DOHH2 (cell line): Measurements from ENCODE around the gene SFTPA1.

Experiments used
- CTCF ChIP-seq: fragments of 200-600 bp; sonication (generic); IDR thresholded peaks from one replicate; pipeline ENCODE4 v1.5.1; 2014; ENCODE audit warnings: antibody characterized with exemption, mild to moderate bottlenecking, low read depth, low read length; ENCODE audit not compliant: poor library complexity, severe bottlenecking
- EZH2phosphoT487 ChIP-seq: fragments of 200-600 bp; sonication (generic); IDR thresholded peaks from 2 replicates; pipeline ENCODE4 v1.6.1; 2017; ENCODE audit warnings: borderline replicate concordance, mild to moderate bottlenecking, antibody characterized with exemption, low read length, moderate library complexity, mixed read lengths

GRCh38 chr10:79595510-79595909, 15.2 kb upstream of the SFTPA1 start:
- TF ChIP-seq CTCF (no peak), EZH2phosphoT487 (no peak)
